Measurements from ENCODE around the gene HPGDS.
"Not testable (repeated sequence)": the region's sequence is repeated elsewhere in the genome, so short reads cannot be mapped to it uniquely, and the experiment has no call there.

HPGDS gene

GRCh38 chr4:94307231-94307871, 35.3 kb downstream of the HPGDS start:
- DNase-seq = no peak

GRCh38 chr4:94306713-94307112, 35.9 kb downstream of the HPGDS start:
- no peak for DNase-seq

- DNase-seq = no peak
Measured at GRCh38 chr4:94305466-94306225, 37.0 kb downstream of the HPGDS start.

- DNase-seq = no peak
Measured at GRCh38 chr4:94304365-94304971, 38.2 kb downstream of the HPGDS start.

- DNase-seq = no peak
Measured at GRCh38 chr4:94302191-94302590, 40.4 kb downstream of the HPGDS start.

- no peak for DNase-seq
Measured at GRCh38 chr4:94298725-94299252, 43.8 kb downstream of the HPGDS start.

- DNase-seq = not testable (repeated sequence)
Measured at GRCh38 chr4:94295473-94295872, 47.2 kb downstream of the HPGDS start.

GRCh38 chr4:94293981-94294380, 48.7 kb downstream of the HPGDS start:
- DNase-seq = not testable (repeated sequence)

- DNase-seq = no peak
Measured at GRCh38 chr4:94290245-94290644, 52.4 kb downstream of the HPGDS start.

GRCh38 chr4:94285666-94286065, 57.0 kb downstream of the HPGDS start:
- no peak for DNase-seq

GRCh38 chr4:94284889-94285288, 57.7 kb downstream of the HPGDS start:
- no peak for DNase-seq

GRCh38 chr4:94278781-94279180, 63.9 kb downstream of the HPGDS start:
- no peak for DNase-seq

- DNase-seq = no peak
Measured at GRCh38 chr4:94277534-94277933, 65.1 kb downstream of the HPGDS start.

GRCh38 chr4:94276204-94276603, 66.4 kb downstream of the HPGDS start:
- DNase-seq = no peak

GRCh38 chr4:94274912-94275311, 67.7 kb downstream of the HPGDS start:
- DNase-seq = no peak

- DNase-seq = no peak
Measured at GRCh38 chr4:94271248-94271647, 71.4 kb downstream of the HPGDS start.

- no peak for DNase-seq
Measured at GRCh38 chr4:94267037-94267436, 75.6 kb downstream of the HPGDS start.

GRCh38 chr4:94262163-94263016, 80.2 kb downstream of the HPGDS start:
- DNase-seq = no peak

- DNase-seq = no peak
Measured at GRCh38 chr4:94256828-94257227, 85.8 kb downstream of the HPGDS start.

GRCh38 chr4:94256144-94256783, 86.4 kb downstream of the HPGDS start:
- DNase-seq = no peak

- no peak for DNase-seq
Measured at GRCh38 chr4:94253036-94253435, 89.6 kb downstream of the HPGDS start.

GRCh38 chr4:94251094-94251493, 91.5 kb downstream of the HPGDS start:
- DNase-seq = no peak
